GM23338 (cell line): ENCODE results near the gene ANXA6.

ENCODE experiments used
- CTCF ChIP-seq, 2 experiments: fragments of 200-600 bp in 1 of 2; sonication (generic) in 1 of 2; conservative IDR thresholded peaks; 2 replicates each; pipeline versions ENCODE4 v1.5.1 to v1.6.1; 2016 to 2017; ENCODE audit warnings: antibody characterized with exemption in 2 of 2, low read depth in 2 of 2, mild to moderate bottlenecking in 2 of 2, moderate library complexity in 1 of 2
- ETS1 ChIP-seq: IDR thresholded peaks from 2 replicates; pipeline ENCODE4 v1.6.1; 2016; ENCODE audit warnings: antibody characterized with exemption
- EZH2 ChIP-seq: fragments of 200-600 bp; sonication (generic); IDR thresholded peaks from one replicate; pipeline ENCODE4 v1.8.0; 2017; ENCODE audit warnings: antibody characterized with exemption, mild to moderate bottlenecking, low read depth; ENCODE audit not compliant: unreplicated experiment
- EZH2phosphoT487 ChIP-seq: fragments of 200-600 bp; sonication (generic); IDR thresholded peaks from one replicate; pipeline ENCODE4 v1.8.1; 2018; ENCODE audit warnings: antibody characterized with exemption; ENCODE audit not compliant: unreplicated experiment
- JUNB ChIP-seq: IDR thresholded peaks from one replicate; pipeline ENCODE4 v1.6.1; 2016; ENCODE audit warnings: antibody characterized with exemption; ENCODE audit not compliant: unreplicated experiment
- POLR2AphosphoS5 ChIP-seq: IDR thresholded peaks from 2 replicates; pipeline ENCODE4 v1.6.1; 2016; ENCODE audit warnings: antibody characterized with exemption, low read depth
- REST ChIP-seq: IDR thresholded peaks from one replicate; pipeline ENCODE4 v1.6.1; 2018; ENCODE audit warnings: antibody characterized with exemption; ENCODE audit not compliant: unreplicated experiment
- ZNF331 ChIP-seq: fragments of 250-450 bp; sonication (Bioruptor Pico); IDR thresholded peaks from 2 replicates; pipeline ENCODE4 v1.5.0; 2020; ENCODE audit warnings: low read depth, mild to moderate bottlenecking, moderate library complexity

GRCh38 chr5:151181818-151182523, 24.4 kb upstream of the ANXA6 start:
- TF ChIP-seq CTCF (conservative IDR thresholded peaks at IDR 0.05; ENCODE audit: low read depth in 2 of 2) (no peak), ETS1 (no peak), EZH2 (no peak), REST (no peak), ZNF331 (CRISPR knock-in tag) (no peak), EZH2phosphoT487 (no peak), POLR2AphosphoS5 (no peak), JUNB (no peak)
